Measurements from ENCODE around the gene PAGE2B. TPM values are rescaled to one million over a fixed set of nuclear protein-coding genes. Genes with fewer than 3 reads are reported as not detected.

The PAGE2B gene
- total and polyA plus RNA-seq, 9 of the 15 experiments (the other 6 are each of a cell fraction or from before 2014, with no cell fraction given): 1.8 to 36.0 (median 16.5) TPM

- Histone ChIP-seq H4K20me1 (replicated peaks; ENCODE audit: control insufficient read depth, insufficient read depth, low read length) (no peaks in the 10 kb centered on the region), H3K9me3 (replicated peaks; ENCODE audit: control insufficient read depth, insufficient read depth, low read depth, low read length) (no peaks in the 10 kb centered on the region), H3K79me2 (ENCODE audit: control insufficient read depth, insufficient read depth, low read length) (no peaks in the 10 kb centered on the region), H3K4me1 (replicated peaks in 1 of 2; ENCODE audit: control insufficient read depth in 2 of 2, insufficient read depth in 2 of 2, low read length in 2 of 2) (peaks cover 0 to 4% of the 10 kb centered on the region in 2 experiments; a peak in 2 of 5 replicates), H3K36me3 (ENCODE audit: control insufficient read depth, insufficient read depth, low read length) (no peaks in the 10 kb centered on the region), H3K4me3 (no peak overlapping the region), H3K27me3 (ENCODE audit: control insufficient read depth in 2 of 2, insufficient read depth in 2 of 2, low read length in 2 of 2) (no peaks in the 10 kb centered on the region), H3K9ac (ENCODE audit: insufficient read depth in 1 of 2, low read depth in 2 of 2, low read length in 2 of 2) (no peak overlapping the region), H2AFZ (ENCODE audit: low read depth, low read length) (no peak overlapping the region), H3K4me2 (ENCODE audit: insufficient read depth, low read length) (no peak overlapping the region), H3K27ac (ENCODE audit: extremely low read depth, low read depth, low read length) (no peak overlapping the region), H3K9me1 (ENCODE audit: control insufficient read depth, insufficient read depth, low read length) (no peaks in the 10 kb centered on the region)
- CTCF ChIA-PET (ENCODE audit: low intra/inter-chr PET ratio): no interaction called here
- DNase-seq (ENCODE audit: extremely low read depth in 1 of 4, low spot score in 3 of 4) (no peak), ATAC-seq (no peak), FAIRE-seq (no peak)
- POLR2A ChIA-PET: interaction anchor here (0.6 kb wide), 1 partner anchor 574 kb away, joined by 3 read pairs; no protein-coding TSS in a partner anchor
- in situ Hi-C loops (cut with MboI) (no loop called here), intact Hi-C loops (cut with micrococcal nuclease) (no loop called here)
- BruUV-seq (replicated peaks): no TSS peak
- no peak for TF ChIP-seq FOXK2 (conservative IDR thresholded peaks at IDR 0.05 in 1 of 2, IDR thresholded peaks at IDR 0.05 in 1 of 2; ENCODE audit: low read depth in 2 of 2)
- no peak for TF ChIP-seq CBX2 (IDR thresholded peaks at IDR 0.05; ENCODE audit: insufficient read depth, low read length, poor library complexity, severe bottlenecking)
Observed at GRCh38 chrX:55107262-55107661, 32.4 kb downstream of the PAGE2B start.

- FAIRE-seq: no peak
- intact Hi-C loops (cut with micrococcal nuclease) (no loop called here), in situ Hi-C loops (cut with MboI) (no loop called here)
- no peaks in the 10 kb centered on the region for H3K36me3 ChIP-seq (ENCODE audit: control insufficient read depth, insufficient read depth, low read length)
- no peak overlapping the region for H3K9ac ChIP-seq (ENCODE audit: insufficient read depth in 1 of 2, low read depth in 2 of 2, low read length in 2 of 2)
- no peaks in the 10 kb centered on the region for H3K27me3 ChIP-seq (ENCODE audit: control insufficient read depth in 2 of 2, insufficient read depth in 2 of 2, low read length in 2 of 2)
- H3K9me1 ChIP-seq (ENCODE audit: control insufficient read depth, insufficient read depth, low read length): no peaks in the 10 kb centered on the region
- H3K9me3 ChIP-seq (replicated peaks; ENCODE audit: control insufficient read depth, insufficient read depth, low read depth, low read length): no peaks in the 10 kb centered on the region
- H3K79me2 ChIP-seq (ENCODE audit: control insufficient read depth, insufficient read depth, low read length): no peaks in the 10 kb centered on the region
- H3K4me2 ChIP-seq (ENCODE audit: insufficient read depth, low read length): no peak overlapping the region
- no peaks in the 10 kb centered on the region for H4K20me1 ChIP-seq (replicated peaks; ENCODE audit: control insufficient read depth, insufficient read depth, low read length)
- CTCF ChIA-PET (ENCODE audit: low intra/inter-chr PET ratio): no interaction called here
- 22% methylated on average over 2 of the region's 2 CpGs for WGBS (ENCODE audit: insufficient coverage, low coverage, missing lambda C conversion rate)
- H3K4me1 ChIP-seq (replicated peaks in 1 of 2; ENCODE audit: control insufficient read depth in 2 of 2, insufficient read depth in 2 of 2, low read length in 2 of 2): peaks cover 0 to 3% of the 10 kb centered on the region in 2 experiments; a peak in 2 of 5 replicates
- H3K4me3 ChIP-seq: no peak overlapping the region
- POLR2A ChIA-PET: no interaction called here
- BruUV-seq (replicated peaks): no TSS peak
- no peak for DNase-seq (ENCODE audit: extremely low read depth in 1 of 4, low spot score in 3 of 4)
- no peak overlapping the region for H2AFZ ChIP-seq (ENCODE audit: low read depth, low read length)
- ATAC-seq: no peak
- H3K27ac ChIP-seq (ENCODE audit: extremely low read depth, low read depth, low read length): no peak overlapping the region
- TF ChIP-seq ZNF146 (CRISPR knock-in tag; IDR thresholded peaks at IDR 0.05; ENCODE audit: unreplicated experiment): no peak
- no peak for TF ChIP-seq ZNF121 (CRISPR knock-in tag; conservative IDR thresholded peaks at IDR 0.05)
- TF ChIP-seq ZNF79 (CRISPR knock-in tag; IDR thresholded peaks at IDR 0.05; ENCODE audit: low read depth): no peak
- TF ChIP-seq ARHGAP35 (IDR thresholded peaks at IDR 0.05; ENCODE audit: partially characterized antibody): no peak
- no peak for TF ChIP-seq CLOCK (CRISPR knock-in tag; IDR thresholded peaks at IDR 0.05; ENCODE audit: borderline replicate concordance)
- no peak for TF ChIP-seq BACH1 (tag; IDR thresholded peaks at IDR 0.05)
- no peak for TF ChIP-seq CBFA2T2 (conservative IDR thresholded peaks at IDR 0.05)
- no peak for TF ChIP-seq TEAD1 (CRISPR knock-in tag; IDR thresholded peaks at IDR 0.05)
- no peak for TF ChIP-seq RFX5 (IDR thresholded peaks at IDR 0.05; ENCODE audit: low read depth, low read length)
- TF ChIP-seq ZNF239 (CRISPR knock-in tag; IDR thresholded peaks at IDR 0.05): no peak
- no peak for TF ChIP-seq ZNF830 (CRISPR knock-in tag; IDR thresholded peaks at IDR 0.05)
- TF ChIP-seq ZEB2 (IDR thresholded peaks at IDR 0.05): no peak
- TF ChIP-seq CCAR2 (IDR thresholded peaks at IDR 0.05; ENCODE audit: low read depth, low read length): no peak
- no peak for TF ChIP-seq GABPB2 (CRISPR knock-in tag; conservative IDR thresholded peaks at IDR 0.05)
- no peak for TF ChIP-seq SMAD3 (CRISPR knock-in tag; conservative IDR thresholded peaks at IDR 0.05)
Observed at GRCh38 chrX:55107911-55108310, 33.1 kb downstream of the PAGE2B start.
